Neuronal stem cell (in vitro differentiated cells): ENCODE data around the gene CNPY2. TPM values are rescaled to one million over a fixed set of nuclear protein-coding genes. Genes with fewer than 3 reads are reported as not detected.

Experiments
- DNase-seq: peaks from one replicate; pipeline ENCODE4 v3.0.0-alpha.2; 2013; ENCODE audit warnings: low spot score
- H2AFZ ChIP-seq: one replicate; pipeline ENCODE4 v1.6.1; 2013; ENCODE audit warnings: mild to moderate bottlenecking, low read length, inconsistent platforms
- H2AK5ac ChIP-seq: 2 replicates; pipeline ENCODE4 v1.6.1; 2013; ENCODE audit warnings: low read depth, mild to moderate bottlenecking, inconsistent platforms, low read length, moderate library complexity, mixed read lengths
- H2BK120ac ChIP-seq: 2 replicates; pipeline ENCODE4 v1.6.1; 2013; ENCODE audit warnings: low read depth, mild to moderate bottlenecking, inconsistent platforms, low read length, moderate library complexity, mixed read lengths
- H2BK12ac ChIP-seq: one replicate; pipeline ENCODE4 v1.6.1; 2013; ENCODE audit warnings: low read length, inconsistent platforms
- H2BK15ac ChIP-seq: 2 replicates; pipeline ENCODE4 v1.6.1; 2013; ENCODE audit warnings: mild to moderate bottlenecking, low read length, inconsistent platforms, mixed read lengths
- H2BK5ac ChIP-seq: one replicate; pipeline ENCODE4 v1.6.1; 2013; ENCODE audit warnings: inconsistent platforms, mild to moderate bottlenecking, low read length, moderate library complexity
- H3K14ac ChIP-seq: one replicate; pipeline ENCODE4 v1.6.1; 2013; ENCODE audit warnings: low read length, inconsistent platforms
- H3K18ac ChIP-seq: 2 replicates; pipeline ENCODE4 v1.6.1; 2013; ENCODE audit warnings: low read length, inconsistent platforms
- H3K23ac ChIP-seq: 2 replicates; pipeline ENCODE4 v1.6.1; 2013; ENCODE audit warnings: low read depth, mild to moderate bottlenecking, mixed read lengths, low read length, inconsistent platforms; ENCODE audit not compliant: poor library complexity
- H3K27ac ChIP-seq: replicated peaks from 3 replicates; pipeline ENCODE4 v1.5.1; 2013; ENCODE audit warnings: low read length, inconsistent platforms
- H3K27me3 ChIP-seq, 3 experiments: 2 replicates each; pipeline ENCODE4 v1.6.1; 2013; ENCODE audit warnings: low read length in 3 of 3, mild to moderate bottlenecking in 2 of 3, inconsistent platforms in 1 of 3, low read depth in 1 of 3, mixed read lengths in 1 of 3, moderate library complexity in 1 of 3; ENCODE audit not compliant: control insufficient read depth in 3 of 3, insufficient read depth in 3 of 3
- H3K36me3 ChIP-seq, 2 donors: replicated peaks in 1 of 2; 2 replicates each; pipeline ENCODE4 v1.6.1; 2013; ENCODE audit warnings: low read length in 2 of 2; ENCODE audit not compliant: control insufficient read depth in 2 of 2, insufficient read depth in 2 of 2
- H3K4ac ChIP-seq: 2 replicates; pipeline ENCODE4 v1.6.1; 2013; ENCODE audit warnings: inconsistent platforms, mild to moderate bottlenecking, low read length, moderate library complexity
- H3K4me1 ChIP-seq, 2 donors: 1 replicate in 1 of 2; 2 replicates in 1 of 2; pipeline ENCODE4 v1.6.1; 2013; ENCODE audit warnings: low read length in 2 of 2, low read depth in 1 of 2; ENCODE audit not compliant: control insufficient read depth in 2 of 2, insufficient read depth in 1 of 2
- H3K4me2 ChIP-seq: one replicate; pipeline ENCODE4 v1.6.1; 2013; ENCODE audit warnings: mild to moderate bottlenecking, low read length, inconsistent platforms; ENCODE audit not compliant: insufficient read depth, poor library complexity, severe bottlenecking
- H3K4me3 ChIP-seq, 2 donors: 2 replicates each; pipeline ENCODE4 v1.5.1; 2013; ENCODE audit warnings: low read length in 2 of 2, mild to moderate bottlenecking in 2 of 2, inconsistent platforms in 1 of 2, moderate library complexity in 1 of 2
- H3K79me1 ChIP-seq: one replicate; pipeline ENCODE4 v1.6.1; 2013; ENCODE audit warnings: low read depth, mild to moderate bottlenecking, inconsistent platforms, low read length, moderate library complexity
- H3K9ac ChIP-seq: one replicate; pipeline ENCODE4 v1.6.1; 2013; ENCODE audit warnings: mild to moderate bottlenecking, low read depth, low read length, inconsistent platforms; ENCODE audit not compliant: poor library complexity
- H3K9me3 ChIP-seq, 2 donors: replicated peaks in 1 of 2; 2 replicates each; pipeline versions ENCODE3 to v1.6.1; 2013; ENCODE audit warnings: low read length in 2 of 2, mild to moderate bottlenecking in 2 of 2, inconsistent platforms in 1 of 2, low read depth in 1 of 2, mixed read lengths in 1 of 2, moderate library complexity in 1 of 2; ENCODE audit not compliant: control insufficient read depth in 2 of 2, insufficient read depth in 1 of 2
- H4K8ac ChIP-seq: one replicate; pipeline ENCODE4 v1.6.1; 2013; ENCODE audit warnings: low read depth, mild to moderate bottlenecking, inconsistent platforms, low read length, moderate library complexity
- H4K91ac ChIP-seq: one replicate; pipeline ENCODE4 v1.6.1; 2013; ENCODE audit warnings: low read length, low read depth, mild to moderate bottlenecking, inconsistent platforms; ENCODE audit not compliant: poor library complexity
- WGBS, 2 donors: extraction: QIAGEN DNeasy Blood & Tissue Kit; methylation state at CpG; one replicate each; pipeline ENCODE4 v1.1.7; 2013; ENCODE audit warnings: missing lambda C conversion rate in 2 of 2, mixed read lengths in 1 of 2; ENCODE audit not compliant: insufficient read length in 2 of 2, insufficient replicate concordance in 1 of 2; ENCODE audit errors: extremely low coverage in 2 of 2; 5-methylcytosine and 5-hydroxymethylcytosine counted together
- small RNA-seq: library from polyadenylated mRNA; stranded (forward); fragments of <200 nt; extraction: miRNeasy Mini kit (QIAGEN cat#:217004); gene quantifications from one replicate; pipeline ENCODE3, GENCODE V24; 2013; ENCODE audit not compliant: insufficient read depth

Gene CNPY2

GRCh38 chr12:56260380-56260779 lies 55.4 kb downstream of the CNPY2 start:
- Histone ChIP-seq H2BK5ac (no peak overlapping the region), H3K4me1 (peaks cover 8 to 12% of the 10 kb centered on the region in 2 donors), H2BK12ac (no peak overlapping the region), H2BK15ac (no peak overlapping the region), H3K79me1 (peaks cover 10% of the 10 kb centered on the region), H2AFZ (no peak overlapping the region), H3K9ac (no peak overlapping the region), H2BK120ac (no peak overlapping the region), H3K18ac (no peak overlapping the region), H4K8ac (no peak overlapping the region), H3K4me3 (no peak overlapping the region), H4K91ac (no peak overlapping the region), H3K27me3 (no peaks in the 10 kb centered on the region), H3K9me3 (no peaks in the 10 kb centered on the region), H3K23ac (no peak overlapping the region), H3K14ac (no peak overlapping the region), H3K27ac (no peak overlapping the region), H3K36me3 (peaks cover 12 to 19% of the 10 kb centered on the region in 2 donors), H2AK5ac (no peak overlapping the region), H3K4ac (no peak overlapping the region), H3K4me2 (no peak overlapping the region)
- no CpG with 5 or more reads among the region's 8 CpGs for WGBS, 2 donors
- no peak for DNase-seq

Small RNAs within 50 kb of the gene (small RNA-seq; reads per million reads assigned to genes)
- not detected for gene RNU7-40P
